HEK293T (cell line): ENCODE results near the gene RAD51D.

ENCODE experiments used
- ARNT ChIP-seq: fragments of 450-650 bp; IDR thresholded peaks from 2 replicates; pipeline ENCODE4 v1.6.1; 2017; ENCODE audit warnings: mild to moderate bottlenecking
- CTBP1 ChIP-seq: fragments of 450-650 bp; IDR thresholded peaks from 2 replicates; pipeline ENCODE4 v1.6.1; 2016; ENCODE audit warnings: borderline replicate concordance
- FOXK2 ChIP-seq: fragments of 450-650 bp; IDR thresholded peaks from 2 replicates; pipeline ENCODE4 v1.6.1; 2016; ENCODE audit warnings: mild to moderate bottlenecking
- FOXM1 ChIP-seq: fragments of 450-650 bp; IDR thresholded peaks from 2 replicates; pipeline ENCODE4 v1.6.1; 2017; ENCODE audit warnings: mild to moderate bottlenecking, borderline replicate concordance
- NFRKB ChIP-seq: fragments of 450-650 bp; IDR thresholded peaks from 2 replicates; pipeline ENCODE4 v1.6.1; 2016; ENCODE audit warnings: mild to moderate bottlenecking, moderate library complexity
- SP1 ChIP-seq: fragments of 450-650 bp; IDR thresholded peaks from 2 replicates; pipeline ENCODE4 v1.6.1; 2017
- SUZ12 ChIP-seq: fragments of 450-650 bp; IDR thresholded peaks from 2 replicates; pipeline ENCODE4 v1.6.1; 2016; ENCODE audit warnings: mild to moderate bottlenecking
- TARDBP ChIP-seq: fragments of 450-650 bp; IDR thresholded peaks from 2 replicates; pipeline ENCODE4 v1.6.1; 2016
- ZNF384 ChIP-seq: fragments of 450-650 bp; IDR thresholded peaks from 2 replicates; pipeline ENCODE4 v1.6.1; 2016

DNA sequence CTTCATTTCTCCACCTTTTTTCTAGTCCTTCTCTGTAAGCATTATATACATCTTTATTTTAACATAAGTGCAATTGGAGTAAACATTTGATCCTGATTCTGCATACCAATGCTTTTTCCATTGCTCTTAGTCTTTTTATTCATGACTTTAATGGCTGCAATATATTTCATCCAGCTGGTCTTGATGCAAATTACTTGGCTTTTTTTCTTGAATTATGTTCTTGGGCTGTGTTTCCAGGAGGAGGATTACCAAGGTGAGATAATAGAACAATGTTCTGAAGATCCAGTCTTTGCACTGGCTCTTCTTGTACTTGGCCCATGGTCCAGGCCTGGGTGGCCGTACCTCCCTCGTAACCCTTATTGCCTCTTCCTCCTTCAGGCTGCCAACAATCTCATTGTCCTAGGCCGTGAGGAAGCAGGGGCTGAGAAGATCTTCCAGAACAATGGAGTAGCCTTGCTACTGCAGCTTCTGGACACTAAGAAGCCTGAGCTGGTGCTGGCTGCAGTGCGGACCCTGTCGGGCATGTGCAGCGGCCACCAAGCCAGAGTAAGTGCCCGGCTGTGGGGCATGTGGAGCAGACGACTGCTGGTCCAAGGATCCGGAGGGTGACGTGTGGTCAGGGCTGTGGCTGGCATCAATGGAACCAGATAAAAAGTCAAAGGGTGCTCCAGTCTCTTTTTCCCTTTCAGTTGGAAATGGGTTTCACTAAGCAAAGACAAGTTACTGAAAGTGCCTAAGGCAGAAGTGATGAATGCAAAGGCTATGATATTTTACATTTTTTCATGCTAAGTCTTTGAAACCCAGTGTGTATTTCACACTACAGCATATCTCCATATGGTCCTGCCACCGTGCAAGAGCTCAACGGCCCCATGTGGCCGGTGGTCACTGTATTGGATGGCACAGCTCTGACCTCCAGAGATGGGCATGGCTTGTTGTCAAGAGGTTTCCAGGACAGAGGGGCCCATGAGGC, 34.8 kb upstream of the RAD51D start:
- TF ChIP-seq SP1 (no peak), TARDBP (no peak), SUZ12 (no peak), NFRKB (no peak), ZNF384 (no peak), CTBP1 (no peak), FOXK2 (no peak), ARNT (no peak), FOXM1 (no peak)
